ENCODE measurements around the gene PRKAG2. TPM values are rescaled to one million over a fixed set of nuclear protein-coding genes. Genes with fewer than 3 reads are reported as not detected.

Gene PRKAG2
- total RNA-seq, 1 experiment from 2014 or later = 73.9 TPM

DNA sequence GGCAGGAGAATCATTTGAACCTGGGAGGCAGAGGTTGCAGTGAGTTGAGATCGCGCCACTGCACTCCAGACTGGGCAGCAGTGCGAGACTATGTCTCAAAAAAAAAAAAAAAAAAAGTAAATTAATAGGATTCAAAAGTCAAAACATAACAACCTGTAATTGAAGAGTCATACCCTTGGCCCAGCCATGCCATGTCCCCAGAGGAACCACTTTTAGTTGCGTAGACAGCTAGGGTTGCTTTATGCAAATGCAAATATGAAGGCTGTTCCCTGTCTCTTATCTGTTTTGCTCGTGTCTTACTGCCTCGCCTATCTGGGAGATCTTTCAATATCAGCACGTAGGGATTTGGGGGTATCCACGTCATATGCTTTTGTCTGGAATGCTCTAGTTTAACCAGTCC is 73.1 kb downstream of the PRKAG2 start:
- H3K27me3 Mint-ChIP-seq (ENCODE audit: insufficient read depth, unreplicated experiment) = no peaks in the 10 kb centered on the region
- intact Hi-C loops (cut with micrococcal nuclease) = no loop called here
- POLR2A ChIA-PET = no interaction called here

GRCh38 chr7:151802469-151802846 is 74.5 kb downstream of the PRKAG2 start:
- BruUV-seq (replicated peaks) = no TSS peak

More for the DNA sequence above, 73.1 kb downstream of the PRKAG2 start:
- Mint-ChIP-seq H3K4me3 (ENCODE audit: unreplicated experiment) (no peak overlapping the region), H3K27ac (ENCODE audit: low read depth, unreplicated experiment) (no peak overlapping the region), H3K36me3 (ENCODE audit: insufficient read depth, unreplicated experiment) (no peaks in the 10 kb centered on the region), H3K9me3 (ENCODE audit: unreplicated experiment) (no peaks in the 10 kb centered on the region), H3K4me1 (ENCODE audit: insufficient read depth, unreplicated experiment) (peaks cover 13% of the 10 kb centered on the region)
- BruUV-seq (replicated peaks) = no TSS peak
- TF ChIP-seq CTCF (IDR thresholded peaks at IDR 0.05; ENCODE audit: unreplicated experiment) = no peak
- CTCF ChIA-PET = no interaction called here
- DNase-seq (ENCODE audit: unreplicated experiment) = no peak

DNA sequence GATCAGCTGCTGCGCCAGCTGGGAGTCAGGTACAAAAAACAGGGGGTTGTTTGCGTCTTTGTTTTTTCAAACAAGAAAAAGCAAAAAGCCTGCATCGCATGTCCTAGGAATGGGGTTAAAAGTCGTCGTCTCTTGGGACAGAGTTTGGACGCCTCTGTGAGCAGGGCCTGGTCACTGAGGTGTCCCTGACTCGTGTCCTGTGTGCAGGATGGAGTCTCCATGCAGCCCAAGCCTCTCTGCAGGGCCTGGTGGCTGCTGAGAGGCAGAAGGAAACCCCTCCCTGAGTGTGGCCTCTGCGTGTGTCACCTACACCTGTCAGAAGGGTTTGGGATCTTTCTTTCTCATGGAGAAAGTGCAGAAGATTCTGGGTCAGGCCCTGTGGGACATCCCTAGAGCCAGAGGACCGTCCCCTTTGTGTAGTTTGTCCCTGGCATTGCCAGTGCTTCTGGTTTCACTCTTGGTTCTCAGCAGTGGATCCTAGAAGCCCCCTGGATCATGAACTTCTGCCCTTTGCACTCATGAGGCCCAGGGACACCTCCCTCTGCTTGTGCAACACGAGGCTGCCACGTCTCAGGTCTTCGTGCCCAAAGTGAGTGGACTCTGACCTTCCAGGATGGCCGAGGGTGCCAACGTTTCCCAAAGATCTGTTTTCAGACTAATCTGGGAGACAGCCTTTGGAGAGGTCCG is 75.0 kb downstream of the PRKAG2 start:
- ChIA-PET CTCF (interaction anchor here (0.6 to 1.5 kb wide), 3 partner anchors 19 to 116 kb away, joined by 3 to 5 read pairs (median 5); no protein-coding TSS in a partner anchor), POLR2A (no interaction called here)
- BruUV-seq (replicated peaks) = no TSS peak
- Mint-ChIP-seq H3K27ac (ENCODE audit: low read depth, unreplicated experiment) (no peak overlapping the region), H3K9me3 (ENCODE audit: unreplicated experiment) (no peaks in the 10 kb centered on the region), H3K27me3 (ENCODE audit: insufficient read depth, unreplicated experiment) (no peaks in the 10 kb centered on the region), H3K4me3 (ENCODE audit: unreplicated experiment) (no peak overlapping the region), H3K4me1 (ENCODE audit: insufficient read depth, unreplicated experiment) (peaks cover 12% of the 10 kb centered on the region), H3K36me3 (ENCODE audit: insufficient read depth, unreplicated experiment) (no peaks in the 10 kb centered on the region)
- DNase-seq (ENCODE audit: unreplicated experiment) = no peak
- no peak for TF ChIP-seq CTCF (IDR thresholded peaks at IDR 0.05; ENCODE audit: unreplicated experiment)
- intact Hi-C loops (cut with micrococcal nuclease) = no loop called here

More at GRCh38 chr7:151802469-151802846, 74.5 kb downstream of the PRKAG2 start:
- TF ChIP-seq CTCF (IDR thresholded peaks at IDR 0.05; ENCODE audit: unreplicated experiment) = no peak
- Mint-ChIP-seq H3K36me3 (ENCODE audit: insufficient read depth, unreplicated experiment) (no peaks in the 10 kb centered on the region), H3K27ac (ENCODE audit: low read depth, unreplicated experiment) (no peak overlapping the region), H3K27me3 (ENCODE audit: insufficient read depth, unreplicated experiment) (no peaks in the 10 kb centered on the region), H3K4me3 (ENCODE audit: unreplicated experiment) (no peak overlapping the region), H3K4me1 (ENCODE audit: insufficient read depth, unreplicated experiment) (peaks cover 11% of the 10 kb centered on the region), H3K9me3 (ENCODE audit: unreplicated experiment) (no peaks in the 10 kb centered on the region)
- POLR2A ChIA-PET = no interaction called here
- DNase-seq (ENCODE audit: unreplicated experiment) = no peak
- CTCF ChIA-PET = interaction anchor here (0.6 to 1.0 kb wide), 3 partner anchors 18 to 117 kb away, joined by 3 to 5 read pairs (median 3); no protein-coding TSS in a partner anchor
- intact Hi-C loops (cut with micrococcal nuclease) = no loop called here

DNA sequence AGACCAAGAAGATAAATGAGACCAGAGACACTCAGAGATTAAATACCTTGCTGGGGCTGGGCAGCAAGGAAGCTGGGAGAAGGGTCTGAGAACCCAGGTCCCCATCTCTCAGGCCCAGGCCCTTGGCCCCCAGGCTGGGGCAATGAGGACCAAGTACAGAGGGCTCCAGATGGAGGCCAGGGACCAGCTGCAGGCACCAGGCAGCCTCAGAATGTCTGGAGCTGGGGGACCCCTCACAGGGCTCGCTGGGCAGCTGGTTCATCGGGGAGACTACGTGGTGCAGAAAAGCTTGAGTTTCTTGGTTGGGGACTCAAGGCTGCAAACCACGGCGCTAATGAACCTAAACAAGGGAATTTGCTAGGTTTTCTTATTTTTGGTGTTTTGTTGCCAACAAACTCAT is 75.6 kb downstream of the PRKAG2 start:
- CTCF ChIA-PET = interaction anchor here (1.5 to 1.6 kb wide), 2 partner anchors 16 to 18 kb away, joined by 4 to 5 read pairs; no protein-coding TSS in a partner anchor

More for the DNA sequence above, 75.6 kb downstream of the PRKAG2 start:
- H3K27ac Mint-ChIP-seq (ENCODE audit: low read depth, unreplicated experiment) = no peak overlapping the region
- intact Hi-C loops (cut with micrococcal nuclease) = no loop called here
- DNase-seq (ENCODE audit: unreplicated experiment) = no peak
- no peak for TF ChIP-seq CTCF (IDR thresholded peaks at IDR 0.05; ENCODE audit: unreplicated experiment)
- no peak overlapping the region for H3K4me3 Mint-ChIP-seq (ENCODE audit: unreplicated experiment)
- no peaks in the 10 kb centered on the region for H3K9me3 Mint-ChIP-seq (ENCODE audit: unreplicated experiment)
- H3K36me3 Mint-ChIP-seq (ENCODE audit: insufficient read depth, unreplicated experiment) = no peaks in the 10 kb centered on the region
- H3K27me3 Mint-ChIP-seq (ENCODE audit: insufficient read depth, unreplicated experiment) = no peaks in the 10 kb centered on the region
- peaks cover 17% of the 10 kb centered on the region for H3K4me1 Mint-ChIP-seq (ENCODE audit: insufficient read depth, unreplicated experiment)
- POLR2A ChIA-PET = no interaction called here
- no TSS peak for BruUV-seq (replicated peaks)
